LNCaP clone FGC (cell line): ENCODE results near the gene UBE2Q1.
A peak's percentile ranks its signal among the peaks of the same experiment; 100 is the strongest.
"Not testable (repeated sequence)": the region's sequence is repeated elsewhere in the genome, so short reads cannot be mapped to it uniquely, and the experiment has no call there.

Source experiments
- DNase-seq: peaks from one replicate; pipeline ENCODE4 v3.0.0-alpha.2; 2011; ENCODE audit warnings: low read depth
- H3K4me3 ChIP-seq: 2 replicates; pipeline ENCODE4 v1.5.1; 2011; ENCODE audit warnings: mild to moderate bottlenecking, low read depth, low read length, control low read depth
- CTCF ChIP-seq: IDR thresholded peaks from 2 replicates; pipeline ENCODE4 v1.5.1; 2012; ENCODE audit warnings: mild to moderate bottlenecking; ENCODE audit not compliant: control insufficient read depth, insufficient read depth; ENCODE audit errors: extremely low read depth

UBE2Q1 gene

DNA sequence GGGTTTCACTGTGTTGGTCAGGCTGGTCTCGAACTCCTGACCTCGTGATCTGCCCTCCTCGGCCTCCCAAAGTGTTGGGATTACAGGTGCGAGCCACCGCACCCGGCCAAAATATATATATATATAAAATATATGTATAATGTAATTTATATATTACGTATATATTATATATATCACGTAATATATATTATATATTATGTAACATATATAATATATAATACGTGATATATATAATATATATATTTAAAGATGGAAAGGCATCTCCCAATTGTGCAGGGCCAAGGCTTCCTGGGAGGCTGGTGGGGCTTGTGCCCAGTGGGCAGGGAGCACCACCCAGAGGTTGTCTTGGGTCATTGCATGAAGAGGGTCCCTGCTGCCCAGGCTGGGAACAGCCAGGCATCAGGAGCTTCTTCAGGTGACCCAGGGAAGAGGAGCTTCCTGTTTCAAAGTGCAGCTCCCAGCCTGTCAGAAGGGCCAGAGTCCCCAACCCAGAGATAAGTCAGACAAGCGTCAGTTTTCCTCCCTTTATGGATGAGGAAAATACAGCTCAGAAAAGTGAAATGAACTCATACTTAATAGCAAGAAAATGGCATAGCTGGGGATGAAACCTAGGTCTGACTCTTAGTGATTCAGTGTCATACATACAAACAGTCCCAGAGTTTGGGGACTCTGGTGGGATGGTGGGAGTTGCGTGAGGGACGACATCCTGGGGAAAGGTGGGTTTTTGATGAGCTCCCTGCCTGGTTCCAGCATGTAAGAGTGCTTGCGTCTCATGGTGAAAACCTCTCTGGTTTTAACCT, 12.0 kb downstream of the UBE2Q1 start:
- DNase-seq: peak; percentile 26
- TF ChIP-seq CTCF: peak; percentile 76
- H3K4me3 ChIP-seq: no peak overlapping the region

GRCh38 chr1:154541231-154541630, 17.2 kb downstream of the UBE2Q1 start:
- H3K4me3 ChIP-seq: no peak overlapping the region
- TF ChIP-seq CTCF: no peak
- DNase-seq: no peak

DNA sequence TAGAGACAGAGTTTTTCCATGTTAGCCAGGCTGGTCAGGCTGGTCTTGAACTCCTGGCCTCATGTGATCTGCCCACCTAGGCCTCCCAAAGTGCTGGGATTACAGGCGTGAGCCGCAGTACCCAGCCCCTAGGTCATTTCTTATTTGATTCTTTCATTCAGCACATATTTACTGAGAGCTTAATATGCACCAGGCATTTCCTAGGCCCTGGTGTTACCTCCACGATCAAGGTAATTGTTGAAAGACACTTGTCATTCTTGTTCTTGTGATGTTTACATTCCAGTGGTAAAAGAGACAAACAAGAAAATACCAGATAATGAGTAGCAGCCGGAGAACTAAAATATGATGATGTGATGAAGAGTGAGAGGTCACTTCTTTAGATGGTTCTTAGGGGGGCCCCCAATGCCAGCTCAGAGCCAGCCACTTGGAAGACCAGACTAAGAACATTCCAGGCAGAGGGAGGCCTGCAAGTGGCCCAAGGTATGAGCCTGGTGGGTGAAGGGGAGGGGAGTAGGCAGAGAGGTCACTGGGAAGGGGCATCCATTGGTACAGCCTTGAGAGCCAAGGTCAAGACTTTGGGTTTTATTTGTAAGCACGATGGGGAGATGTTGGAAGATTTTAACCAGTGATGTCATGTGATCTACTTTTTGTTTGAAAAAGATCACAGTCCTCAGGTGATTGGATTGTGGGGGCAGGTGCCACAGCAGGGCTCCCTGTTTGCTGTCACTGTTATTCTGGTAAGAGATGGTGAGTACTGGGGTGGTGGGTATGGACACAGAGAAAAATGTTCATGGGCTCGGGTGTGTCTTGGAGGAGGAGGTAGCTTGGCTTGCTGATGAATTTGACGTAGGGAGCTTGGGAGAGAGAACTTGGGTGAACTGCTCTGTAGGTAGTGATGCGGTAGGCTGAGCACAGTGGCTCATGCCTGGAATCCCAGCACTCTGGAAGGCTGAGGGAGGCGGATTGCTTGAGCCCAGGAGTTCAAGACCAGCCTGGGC, 18.7 kb downstream of the UBE2Q1 start:
- no peak overlapping the region for H3K4me3 ChIP-seq
- DNase-seq: no peak
- TF ChIP-seq CTCF: no peak

DNA sequence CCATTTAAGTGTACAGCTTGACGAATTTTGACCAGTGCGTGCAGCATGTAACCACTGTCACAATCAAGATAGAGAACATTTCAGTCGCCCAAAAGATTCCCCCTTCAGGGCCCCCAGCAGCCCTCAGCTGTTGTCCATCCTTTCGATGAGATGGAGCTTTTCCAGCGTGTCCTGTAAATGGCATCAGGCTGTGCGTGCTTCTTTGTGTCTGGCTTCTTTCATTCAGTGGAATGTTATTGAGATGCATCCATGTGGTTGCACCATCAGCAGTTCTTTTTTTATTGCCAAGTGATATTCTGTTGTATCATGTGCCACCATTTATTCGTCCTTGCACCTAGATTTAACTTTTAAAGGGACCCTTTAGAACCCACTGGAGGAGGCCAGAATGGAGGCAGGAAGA, 21.9 kb downstream of the UBE2Q1 start:
- no peak for DNase-seq
- TF ChIP-seq CTCF: no peak
- no peak overlapping the region for H3K4me3 ChIP-seq

DNA sequence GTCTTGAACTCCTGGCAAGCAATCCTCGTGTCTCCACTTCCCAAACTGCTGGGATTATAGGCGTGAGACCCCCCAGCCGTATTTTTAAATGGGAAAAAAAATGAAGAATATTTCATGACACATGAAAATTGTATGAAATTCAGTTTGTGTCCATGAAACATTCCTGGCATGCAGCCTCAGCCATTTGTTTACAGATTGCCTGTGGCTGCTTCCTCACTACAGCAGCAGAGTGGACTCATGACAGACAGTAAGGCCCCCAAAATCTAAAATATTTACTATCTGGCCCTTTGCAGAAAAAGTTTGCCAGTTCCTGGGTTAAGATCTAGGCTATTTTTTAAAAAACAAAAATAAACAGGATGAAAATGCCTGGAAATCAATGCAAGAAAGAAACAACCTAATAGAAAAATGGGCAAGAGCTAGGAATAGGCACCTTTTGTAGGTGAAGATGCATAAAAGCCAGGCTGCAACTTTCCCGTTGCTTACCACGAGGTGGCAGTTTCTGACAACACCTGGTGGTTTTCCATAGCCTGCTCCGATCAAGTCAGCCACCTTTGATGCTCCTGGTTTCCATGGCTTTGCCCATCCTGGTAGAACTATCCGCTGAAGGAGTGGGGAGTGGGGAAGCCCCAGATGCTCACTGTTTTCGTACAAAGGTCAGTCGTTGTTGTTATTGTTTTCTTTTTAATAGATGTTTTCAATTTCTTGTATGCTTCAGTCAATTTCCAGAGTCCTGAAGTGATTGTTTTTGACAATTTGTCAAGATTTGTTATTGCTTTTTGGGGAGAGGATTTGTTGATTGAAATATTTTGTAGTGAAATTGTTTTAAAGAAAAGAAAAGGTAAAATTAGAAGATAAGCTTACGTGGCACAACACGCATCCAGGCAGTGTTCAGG, 24.3 kb downstream of the UBE2Q1 start:
- DNase-seq: peak; percentile 37
- no peak overlapping the region for H3K4me3 ChIP-seq
- TF ChIP-seq CTCF: peak; percentile 88

DNA sequence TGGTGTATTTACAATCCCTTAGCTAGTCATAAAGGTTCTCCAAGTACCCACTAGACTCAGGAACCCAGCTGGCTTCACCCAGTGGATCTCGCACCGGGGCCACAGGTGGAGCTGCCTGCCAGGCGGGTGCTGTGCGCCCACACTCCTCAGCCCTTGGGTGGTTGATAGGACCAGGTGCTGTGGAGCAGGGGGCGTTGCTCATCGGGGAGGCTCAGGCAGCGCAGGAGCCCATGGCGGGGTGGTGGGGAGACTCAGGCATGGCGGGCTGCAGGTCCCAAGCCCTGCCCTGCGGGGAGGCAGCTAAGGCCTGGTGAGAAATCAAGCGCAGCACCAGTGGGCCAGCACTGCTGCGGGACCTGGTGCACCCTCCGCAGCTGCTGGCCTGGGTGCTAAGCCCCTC, 26.5 kb downstream of the UBE2Q1 start:
- DNase-seq, H3K4me3 ChIP-seq: not testable (repeated sequence)
